Endothelial cell of umbilical vein (primary cell): ENCODE measurements around the gene GAB2. TPM values are rescaled to one million over a fixed set of nuclear protein-coding genes. Genes with fewer than 3 reads are reported as not detected.

Experiments used
- BruUV-seq: library from RNA; stranded (reverse); fragments of 400-500 nt; replicated peaks from 2 replicates; lab custom pipeline; 2021; lab: Mats Ljungman, UMichigan
- CTCF ChIA-PET: fragments of 300-600, 350-600 bp; sonication (Branson Sonifier 250); formaldehyde crosslinking; loops from one replicate; lab custom pipeline; 2021; ENCODE audit warnings: antibody characterized with exemption, inconsistent platforms; lab: Charles Lee
- POLR2A ChIA-PET: fragments of 300-600, 350-600 bp; sonication (Branson Sonifier 250); formaldehyde crosslinking; loops from one replicate; lab custom pipeline; 2021; ENCODE audit warnings: antibody characterized with exemption, inconsistent platforms; lab: Charles Lee
- DNase-seq: peaks from one replicate; pipeline ENCODE4 v3.0.0-alpha.2; 2011; ENCODE audit warnings: low read depth, low spot score
- FAIRE-seq: peaks from 2 replicates; lab custom pipeline; 2011; peaks lifted over from hg19 to GRCh38; lab: Jason Lieb, UNC
- H2AFZ ChIP-seq: 2 replicates; pipeline ENCODE4 v1.6.0; 2012; ENCODE audit warnings: low read depth, low read length, control low read depth, inconsistent platforms
- H3K27ac ChIP-seq: 2 replicates; pipeline ENCODE4 v1.5.1; 2011; ENCODE audit warnings: low read depth, mild to moderate bottlenecking, control low read depth, low read length, moderate library complexity; ENCODE audit not compliant: insufficient read depth
- H3K27me3 ChIP-seq, 2 experiments: 2 replicates each; pipeline versions ENCODE4 v1.6.0 to v1.6.1; 2011; ENCODE audit warnings: low read length in 2 of 2, mixed read lengths in 1 of 2; ENCODE audit not compliant: control insufficient read depth in 2 of 2, insufficient read depth in 2 of 2
- H3K36me3 ChIP-seq, 2 experiments: 2 replicates in 1 of 2; 3 replicates in 1 of 2; pipeline ENCODE4 v1.5.1; 2011; ENCODE audit warnings: low read length in 2 of 2, mild to moderate bottlenecking in 1 of 2, moderate library complexity in 1 of 2; ENCODE audit not compliant: control insufficient read depth in 2 of 2, insufficient read depth in 2 of 2; ENCODE audit errors: extremely low read depth in 1 of 2
- H3K4me1 ChIP-seq: 3 replicates; pipeline ENCODE4 v1.5.1; 2011; ENCODE audit warnings: mild to moderate bottlenecking, low read length; ENCODE audit not compliant: control insufficient read depth, insufficient read depth; ENCODE audit errors: extremely low read depth
- H3K4me2 ChIP-seq: 2 replicates; pipeline ENCODE4 v1.6.1; 2011; ENCODE audit warnings: low read length, control low read depth, mixed read lengths; ENCODE audit not compliant: insufficient read depth
- H3K4me3 ChIP-seq, 3 experiments: fragments of 200-600 bp in 1 of 3; sonication (generic), shearing (Covaris generic) in 1 of 3; replicated peaks in 1 of 3; 2 replicates each; pipeline ENCODE4 v1.5.1; 2011 to 2016; ENCODE audit warnings: control low read depth in 3 of 3, low read length in 3 of 3, mild to moderate bottlenecking in 2 of 3, inconsistent platforms in 1 of 3, low read depth in 1 of 3, moderate library complexity in 1 of 3; ENCODE audit not compliant: insufficient read depth in 1 of 3
- H3K79me2 ChIP-seq: 2 replicates; pipeline ENCODE4 v1.6.0; 2012; ENCODE audit warnings: low read length, inconsistent platforms; ENCODE audit not compliant: control insufficient read depth, insufficient read depth
- H3K9ac ChIP-seq: replicated peaks from 2 replicates; pipeline ENCODE3; 2011; ENCODE audit warnings: low read length, control low read depth; ENCODE audit not compliant: insufficient read depth; ENCODE audit errors: extremely low read depth
- H3K9me1 ChIP-seq: replicated peaks from 3 replicates; pipeline ENCODE4 v1.6.0; 2011; ENCODE audit warnings: mild to moderate bottlenecking, low read length; ENCODE audit not compliant: control insufficient read depth, insufficient read depth; ENCODE audit errors: extremely low read depth
- H3K9me3 ChIP-seq: replicated peaks from 2 replicates; pipeline ENCODE4 v1.5.1; 2012; ENCODE audit warnings: low read length, inconsistent platforms; ENCODE audit not compliant: control insufficient read depth, insufficient read depth
- H4K20me1 ChIP-seq: replicated peaks from 2 replicates; pipeline ENCODE3; 2011; ENCODE audit warnings: mild to moderate bottlenecking, low read length; ENCODE audit not compliant: control insufficient read depth, insufficient read depth; ENCODE audit errors: extremely low read depth
- GATA2 ChIP-seq: IDR thresholded peaks from 2 replicates; pipeline ENCODE4 v1.7.0; 2011; ENCODE audit warnings: low read depth, mild to moderate bottlenecking, moderate library complexity, mixed read lengths, low read length; ENCODE audit not compliant: insufficient read length, insufficient read depth
- JUN ChIP-seq: IDR thresholded peaks from 2 replicates; pipeline ENCODE4 v1.6.1; 2011; ENCODE audit warnings: borderline replicate concordance, low read depth; ENCODE audit not compliant: insufficient read length, insufficient read depth
- POLR2AphosphoS5 ChIP-seq: IDR thresholded peaks from 2 replicates; pipeline ENCODE4 v1.6.1; 2012; ENCODE audit warnings: low read depth, mild to moderate bottlenecking, control low read depth, low read length, moderate library complexity; ENCODE audit not compliant: insufficient read depth
- dilution Hi-C: fragments of 300-500 bp; cut with MboI; formaldehyde crosslinking; loops from one replicate; pipeline ENCODE4 v1.15.0; 2019; ENCODE audit warnings: low sequenced_read_pairs; ENCODE audit not compliant: extremely low pct_ligation_motif_present
- intact Hi-C: fragments of 100-400 bp; cut with micrococcal nuclease; formaldehyde crosslinking; loops from one replicate; pipeline ENCODE4 v1.10.0; 2022
- polyA plus RNA-seq, 4 experiments: library from polyadenylated mRNA; depleted of rRNA in 3 of 4; stranded (reverse) in 3 of 4; unstranded in 1 of 4; fragments of >200 nt; gene quantifications; 2 replicates each; pipeline versions ENCODE4 v1.2.1 to v1.2.3, GENCODE V29; 2011 to 2012; ENCODE audit warnings: missing spikeins in 1 of 4
- total RNA-seq: library from RNA; stranded (reverse); gene quantifications from 2 replicates; pipeline ENCODE4 v1.2.3, GENCODE V29; 2021
- TF ChIP-seq, protein P1 (sequence below), 2 donors: IDR thresholded peaks; 1 replicate in 1 of 2; 2 replicates in 1 of 2; pipeline ENCODE4 v1.5.1; 2011; ENCODE audit warnings: low read length in 2 of 2, mild to moderate bottlenecking in 2 of 2, moderate library complexity in 2 of 2, control low read depth in 1 of 2, inconsistent platforms in 1 of 2, low read depth in 1 of 2; ENCODE audit not compliant: insufficient read depth in 1 of 2; ENCODE audit errors: extremely low read depth in 1 of 2

Gene GAB2
- total and polyA plus RNA-seq, 2 donors (not counting 3 experiments of a cell fraction or from before 2014, with no cell fraction given), result 19.6 to 39.6 TPM

DNA sequence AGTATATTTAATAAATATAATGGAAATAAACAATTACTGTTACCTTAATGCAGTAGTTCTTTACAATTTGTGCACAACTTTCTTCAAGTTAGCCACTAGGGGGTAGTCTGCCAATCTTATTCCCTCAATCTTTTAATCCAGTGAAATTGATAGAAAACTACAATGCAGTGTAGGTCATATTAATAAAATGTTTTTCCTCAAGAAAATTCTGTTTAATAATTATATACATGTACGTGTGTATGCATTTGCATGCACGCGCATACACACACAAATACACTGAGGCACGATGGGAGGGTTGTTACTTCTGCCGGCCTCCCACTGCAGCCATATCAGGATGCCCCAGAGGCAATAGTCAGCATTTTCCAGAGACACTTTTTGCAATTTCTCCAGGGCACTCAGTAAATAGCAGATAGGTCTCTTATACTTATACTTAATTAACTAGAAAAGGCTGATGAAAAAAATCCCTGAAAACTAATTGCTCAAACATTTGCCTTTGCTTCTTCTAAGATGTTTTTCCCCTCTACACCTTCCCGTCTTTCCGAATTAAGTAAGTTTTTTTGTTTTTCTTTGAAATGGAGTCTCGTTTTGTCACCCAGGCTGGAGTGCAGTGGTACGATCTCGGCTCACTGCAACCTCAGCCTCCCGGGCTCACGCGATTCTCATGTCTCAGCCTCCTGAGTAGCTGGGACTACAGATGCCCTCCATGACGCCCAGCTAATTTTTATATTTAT, 3.1 kb downstream of the GAB2 start:
- Histone ChIP-seq H2AFZ (no peak overlapping the region), H3K9me3 (no peaks in the 10 kb centered on the region), H3K27ac (no peak overlapping the region), H4K20me1 (no peaks in the 10 kb centered on the region), H3K4me1 (peaks cover 29% of the 10 kb centered on the region), H3K9ac (no peak overlapping the region), H3K79me2 (peaks cover 60% of the 10 kb centered on the region), H3K9me1 (no peaks in the 10 kb centered on the region), H3K4me3 (no peak overlapping the region), H3K36me3 (no peaks in the 10 kb centered on the region), H3K4me2 (no peak overlapping the region), H3K27me3 (no peaks in the 10 kb centered on the region)
- FAIRE-seq (peak; percentile 21), DNase-seq (peak; percentile 23)
- ChIA-PET POLR2A (no interaction called here), CTCF (interaction anchor here (2.0 to 8.8 kb wide), 3 partner anchors 11 to 187 kb away, joined by 6 to 190 read pairs (median 89); no protein-coding TSS in a partner anchor)
- no TSS peak for BruUV-seq
- intact Hi-C loops, result loop anchor here (5.0 kb wide), 3 partner anchors 62 to 592 kb away; partner anchors contain the start of genes AAMDC, NDUFC2 and RSF1
- dilution Hi-C loops, result no loop called here
- TF ChIP-seq JUN, result no peak
- TF ChIP-seq, protein P1, sequence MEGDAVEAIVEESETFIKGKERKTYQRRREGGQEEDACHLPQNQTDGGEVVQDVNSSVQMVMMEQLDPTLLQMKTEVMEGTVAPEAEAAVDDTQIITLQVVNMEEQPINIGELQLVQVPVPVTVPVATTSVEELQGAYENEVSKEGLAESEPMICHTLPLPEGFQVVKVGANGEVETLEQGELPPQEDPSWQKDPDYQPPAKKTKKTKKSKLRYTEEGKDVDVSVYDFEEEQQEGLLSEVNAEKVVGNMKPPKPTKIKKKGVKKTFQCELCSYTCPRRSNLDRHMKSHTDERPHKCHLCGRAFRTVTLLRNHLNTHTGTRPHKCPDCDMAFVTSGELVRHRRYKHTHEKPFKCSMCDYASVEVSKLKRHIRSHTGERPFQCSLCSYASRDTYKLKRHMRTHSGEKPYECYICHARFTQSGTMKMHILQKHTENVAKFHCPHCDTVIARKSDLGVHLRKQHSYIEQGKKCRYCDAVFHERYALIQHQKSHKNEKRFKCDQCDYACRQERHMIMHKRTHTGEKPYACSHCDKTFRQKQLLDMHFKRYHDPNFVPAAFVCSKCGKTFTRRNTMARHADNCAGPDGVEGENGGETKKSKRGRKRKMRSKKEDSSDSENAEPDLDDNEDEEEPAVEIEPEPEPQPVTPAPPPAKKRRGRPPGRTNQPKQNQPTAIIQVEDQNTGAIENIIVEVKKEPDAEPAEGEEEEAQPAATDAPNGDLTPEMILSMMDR (IDR thresholded peaks at IDR 0.05; ENCODE audit: extremely low read depth in 1 of 2, insufficient read depth in 1 of 2, low read depth in 1 of 2, low read length in 2 of 2), result peak; percentile 40 to 41

DNA sequence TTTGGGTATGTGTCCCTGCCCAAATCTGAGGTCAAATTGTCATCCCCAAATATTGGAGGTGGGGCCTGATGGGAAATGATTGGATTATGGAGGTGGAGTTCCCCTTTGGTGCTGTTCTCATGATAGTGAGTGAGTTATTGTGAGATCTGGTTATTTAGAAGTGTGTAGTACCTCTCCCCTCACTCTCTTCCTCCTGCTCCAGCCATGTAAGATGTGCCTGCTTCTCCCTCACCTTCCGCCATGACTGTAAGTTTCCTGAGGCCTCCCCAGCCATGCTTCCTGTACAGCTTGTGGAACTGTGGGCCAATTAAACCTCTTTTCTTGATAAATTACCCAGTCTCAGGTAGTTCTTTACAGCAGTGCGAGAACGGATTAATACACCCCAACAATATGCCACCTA, 9.0 kb downstream of the GAB2 start:
- BruUV-seq, result no TSS peak
- H4K20me1 ChIP-seq, result peaks cover 6% of the 10 kb centered on the region
- CTCF ChIA-PET, result no interaction called here
- no peaks in the 10 kb centered on the region for H3K27me3 ChIP-seq
- no peaks in the 10 kb centered on the region for H3K4me1 ChIP-seq
- FAIRE-seq (no peak), DNase-seq (no peak)
- H3K79me2 ChIP-seq, result peaks cover 95% of the 10 kb centered on the region
- POLR2A ChIA-PET, result no interaction called here
- no peaks in the 10 kb centered on the region for H3K36me3 ChIP-seq
- TF ChIP-seq POLR2AphosphoS5 (no peak), GATA2 (no peak)
- TF ChIP-seq, protein P1 (IDR thresholded peaks at IDR 0.05; ENCODE audit: extremely low read depth in 1 of 2, insufficient read depth in 1 of 2, low read depth in 1 of 2, low read length in 2 of 2), result no peak
- no peak overlapping the region for H3K4me3 ChIP-seq
- H3K4me2 ChIP-seq, result no peak overlapping the region
- no peaks in the 10 kb centered on the region for H3K9me1 ChIP-seq
- no peak overlapping the region for H3K9ac ChIP-seq
- H2AFZ ChIP-seq, result no peak overlapping the region
- intact Hi-C loops, result no loop called here
- dilution Hi-C loops, result no loop called here
- no peak overlapping the region for H3K27ac ChIP-seq
- no peaks in the 10 kb centered on the region for H3K9me3 ChIP-seq
